ENCODE results near the gene PTCRA. TPM values are rescaled to one million over a fixed set of nuclear protein-coding genes. Genes with fewer than 3 reads are reported as not detected.

The PTCRA gene
- total RNA-seq, 1 donor from 2014 or later = not detected

DNA sequence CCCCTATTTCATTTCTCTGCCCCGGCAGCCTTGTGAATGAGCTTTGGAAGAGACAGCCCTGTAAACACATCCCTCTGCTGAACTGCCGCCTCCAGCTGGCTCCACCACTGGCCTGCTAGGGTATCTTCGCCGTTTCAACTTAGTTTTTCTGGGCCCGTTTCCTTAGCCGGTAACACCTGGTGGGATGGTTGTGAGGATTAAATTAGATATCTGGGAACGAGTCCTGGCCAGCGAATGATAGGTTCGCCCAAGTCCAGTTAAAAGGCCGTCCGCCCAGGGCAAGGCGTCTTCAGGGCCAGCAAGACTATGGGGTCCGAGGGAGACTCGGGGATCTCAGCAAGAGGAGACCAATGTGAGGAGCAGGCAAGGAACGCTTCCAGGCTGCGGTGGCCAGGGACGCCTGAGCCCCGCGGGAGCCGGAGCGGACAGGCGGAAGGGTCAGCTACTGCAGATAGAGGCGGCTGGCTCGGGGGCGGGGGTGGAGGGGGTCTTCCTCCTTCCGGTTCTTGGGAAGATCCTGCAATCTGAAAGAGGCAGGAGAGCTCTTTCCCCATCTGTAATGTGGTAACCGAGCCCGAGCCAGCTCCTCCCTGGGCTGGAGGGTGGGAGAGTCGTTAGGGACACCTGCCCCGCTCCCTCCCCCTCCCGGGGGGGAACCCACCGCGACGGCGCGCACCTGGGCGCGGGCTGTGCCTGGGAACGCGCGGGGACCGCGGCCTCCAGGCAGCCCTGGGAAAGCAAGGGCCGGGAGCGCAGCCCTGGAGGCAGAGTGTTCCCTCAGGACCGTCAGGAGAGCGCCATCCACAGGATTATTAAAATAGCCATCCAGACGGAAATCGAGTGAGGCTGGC is 4.5 kb upstream of the PTCRA start:
- H3K4me3 Mint-ChIP-seq = peak overlapping the region; percentile 86
- H3K9me3 Mint-ChIP-seq = no peaks in the 10 kb centered on the region
- TF ChIP-seq, protein P1, sequence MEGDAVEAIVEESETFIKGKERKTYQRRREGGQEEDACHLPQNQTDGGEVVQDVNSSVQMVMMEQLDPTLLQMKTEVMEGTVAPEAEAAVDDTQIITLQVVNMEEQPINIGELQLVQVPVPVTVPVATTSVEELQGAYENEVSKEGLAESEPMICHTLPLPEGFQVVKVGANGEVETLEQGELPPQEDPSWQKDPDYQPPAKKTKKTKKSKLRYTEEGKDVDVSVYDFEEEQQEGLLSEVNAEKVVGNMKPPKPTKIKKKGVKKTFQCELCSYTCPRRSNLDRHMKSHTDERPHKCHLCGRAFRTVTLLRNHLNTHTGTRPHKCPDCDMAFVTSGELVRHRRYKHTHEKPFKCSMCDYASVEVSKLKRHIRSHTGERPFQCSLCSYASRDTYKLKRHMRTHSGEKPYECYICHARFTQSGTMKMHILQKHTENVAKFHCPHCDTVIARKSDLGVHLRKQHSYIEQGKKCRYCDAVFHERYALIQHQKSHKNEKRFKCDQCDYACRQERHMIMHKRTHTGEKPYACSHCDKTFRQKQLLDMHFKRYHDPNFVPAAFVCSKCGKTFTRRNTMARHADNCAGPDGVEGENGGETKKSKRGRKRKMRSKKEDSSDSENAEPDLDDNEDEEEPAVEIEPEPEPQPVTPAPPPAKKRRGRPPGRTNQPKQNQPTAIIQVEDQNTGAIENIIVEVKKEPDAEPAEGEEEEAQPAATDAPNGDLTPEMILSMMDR (conservative IDR thresholded peaks at IDR 0.05) = peak; percentile 26
- peaks cover 4% of the 10 kb centered on the region for H3K4me1 Mint-ChIP-seq (ENCODE audit: unreplicated experiment)
- peak overlapping the region; percentile 78 for H3K27ac Mint-ChIP-seq
- DNase-seq (ENCODE audit: extremely low spot score, unreplicated experiment) = no peak
- H3K36me3 Mint-ChIP-seq = no peaks in the 10 kb centered on the region
- H3K27me3 Mint-ChIP-seq = peaks cover 6% of the 10 kb centered on the region

DNA sequence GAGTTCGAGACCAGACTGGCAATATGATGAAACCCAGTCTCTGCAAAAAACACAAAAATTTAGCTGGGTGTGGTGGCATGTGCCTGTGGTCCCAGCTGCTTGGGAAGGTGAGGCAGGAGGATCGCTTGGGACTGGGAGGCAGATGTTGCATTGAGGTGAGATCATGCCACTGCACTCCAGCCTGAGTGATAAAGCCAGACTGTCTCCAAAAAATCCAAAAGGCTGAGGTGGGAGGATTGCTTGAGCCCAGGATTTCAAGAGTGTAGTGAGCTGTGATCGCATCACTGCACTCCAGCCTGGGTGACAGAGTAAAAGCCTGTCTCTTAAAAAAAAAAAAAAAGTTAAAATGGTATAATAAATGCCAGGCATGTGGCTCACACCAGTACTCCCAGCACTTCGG is 1.3 kb upstream of the PTCRA start:
- peaks cover 4% of the 10 kb centered on the region for H3K4me1 Mint-ChIP-seq (ENCODE audit: unreplicated experiment)
- no peak overlapping the region for H3K4me3 Mint-ChIP-seq
- no peak for DNase-seq (ENCODE audit: extremely low spot score, unreplicated experiment)
- H3K27ac Mint-ChIP-seq = no peak overlapping the region
- peaks cover 6% of the 10 kb centered on the region for H3K27me3 Mint-ChIP-seq
- TF ChIP-seq, protein P1 (conservative IDR thresholded peaks at IDR 0.05) = no peak
- H3K36me3 Mint-ChIP-seq = no peaks in the 10 kb centered on the region
- H3K9me3 Mint-ChIP-seq = no peaks in the 10 kb centered on the region

DNA sequence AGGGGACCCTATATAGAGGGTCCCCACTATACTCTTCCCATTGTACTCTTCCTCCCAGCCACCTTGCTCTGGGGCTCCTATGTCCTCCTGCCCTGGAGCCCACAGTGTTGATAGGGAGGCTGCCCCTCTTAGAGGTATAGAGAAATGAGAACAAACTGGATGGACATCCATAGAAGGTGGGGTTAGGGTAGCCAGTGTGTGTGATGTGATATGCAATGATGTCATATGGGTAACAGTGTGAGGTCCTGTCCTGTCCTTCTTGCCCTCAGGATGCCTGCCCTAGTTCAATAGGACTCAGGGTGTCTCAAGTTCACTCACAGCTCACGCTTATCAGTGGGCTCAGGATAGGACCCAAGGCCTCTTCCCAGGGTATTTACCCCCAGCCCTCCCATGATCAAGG is 435 bp downstream of the PTCRA start:
- Mint-ChIP-seq H3K4me3 (no peak overlapping the region), H3K27me3 (peaks cover 4% of the 10 kb centered on the region), H3K36me3 (no peaks in the 10 kb centered on the region), H3K27ac (no peak overlapping the region), H3K4me1 (ENCODE audit: unreplicated experiment) (peaks cover 1% of the 10 kb centered on the region), H3K9me3 (no peaks in the 10 kb centered on the region)
- TF ChIP-seq, protein P1 (conservative IDR thresholded peaks at IDR 0.05) = no peak
- no peak for DNase-seq (ENCODE audit: extremely low spot score, unreplicated experiment)

GRCh38 chr6:42921801-42922200 is 5.9 kb downstream of the PTCRA start:
- Mint-ChIP-seq H3K36me3 (no peaks in the 10 kb centered on the region), H3K9me3 (no peaks in the 10 kb centered on the region), H3K4me1 (ENCODE audit: unreplicated experiment) (peaks cover 4% of the 10 kb centered on the region), H3K27ac (no peak overlapping the region), H3K27me3 (peaks cover 6% of the 10 kb centered on the region), H3K4me3 (no peak overlapping the region)
- DNase-seq (ENCODE audit: extremely low spot score, unreplicated experiment) = no peak
- TF ChIP-seq, protein P1 (conservative IDR thresholded peaks at IDR 0.05) = no peak

GRCh38 chr6:42923666-42924065 is 7.8 kb downstream of the PTCRA start:
- H3K36me3 Mint-ChIP-seq = no peaks in the 10 kb centered on the region

More at GRCh38 chr6:42923666-42924065, 7.8 kb downstream of the PTCRA start:
- Mint-ChIP-seq H3K4me3 (no peak overlapping the region), H3K27ac (no peak overlapping the region), H3K27me3 (peaks cover 6% of the 10 kb centered on the region), H3K9me3 (no peaks in the 10 kb centered on the region), H3K4me1 (ENCODE audit: unreplicated experiment) (peaks cover 8% of the 10 kb centered on the region)
- TF ChIP-seq, protein P1 (conservative IDR thresholded peaks at IDR 0.05) = no peak
- no peak for DNase-seq (ENCODE audit: extremely low spot score, unreplicated experiment)
